ENCODE results near the gene NT5E.
"Not testable (repeated sequence)": the region's sequence is repeated elsewhere in the genome, so short reads cannot be mapped to it uniquely, and the experiment has no call there.

Gene NT5E

DNA sequence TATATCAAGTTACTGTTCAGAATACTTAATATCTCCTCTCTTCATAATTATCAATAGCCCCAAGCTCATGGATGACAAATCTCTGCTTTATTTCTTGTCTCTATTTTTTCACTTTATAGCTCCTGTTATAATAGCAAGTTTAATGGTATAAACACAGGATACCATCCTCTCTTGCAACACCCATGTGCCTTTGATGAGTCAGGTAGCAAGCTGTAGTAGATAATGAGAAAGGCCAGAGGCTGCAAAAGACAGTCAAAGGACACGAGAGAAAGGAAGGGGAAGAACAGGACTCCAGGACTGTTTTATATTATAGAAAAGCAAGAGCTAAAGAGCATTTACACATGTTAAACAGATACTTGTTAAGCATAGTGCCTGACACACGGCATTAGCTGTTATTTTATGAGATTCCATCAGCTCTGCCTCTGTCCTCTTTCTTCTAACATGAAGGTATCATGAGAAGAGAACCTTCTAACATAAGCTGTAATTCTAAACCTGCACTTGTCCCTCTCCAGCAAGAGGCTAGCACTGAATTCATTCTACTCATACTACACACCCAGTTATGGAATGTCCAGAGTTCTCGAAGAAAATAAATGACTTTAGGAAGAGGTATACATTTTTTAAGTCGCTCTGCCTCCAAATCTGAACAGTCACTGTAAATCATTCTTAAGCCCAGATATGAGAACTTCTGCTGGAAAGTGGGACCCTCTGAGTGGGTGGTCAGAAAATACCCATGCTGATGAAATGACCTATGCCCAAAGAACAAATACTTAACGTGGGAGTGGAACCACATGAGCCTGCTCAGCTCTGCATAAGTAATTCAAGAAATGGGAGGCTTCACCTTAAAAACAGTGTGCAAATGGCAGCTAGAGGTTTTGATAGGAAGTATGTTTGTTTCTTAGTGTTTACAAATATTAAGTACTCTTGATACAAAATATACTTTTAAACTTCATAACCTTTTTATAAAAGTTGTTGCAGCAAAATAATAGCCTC, 45.0 kb downstream of the NT5E start:
- DNase-seq, result no peak

GRCh38 chr6:85496009-85496579, 46.2 kb downstream of the NT5E start:
- DNase-seq, result no peak

DNA sequence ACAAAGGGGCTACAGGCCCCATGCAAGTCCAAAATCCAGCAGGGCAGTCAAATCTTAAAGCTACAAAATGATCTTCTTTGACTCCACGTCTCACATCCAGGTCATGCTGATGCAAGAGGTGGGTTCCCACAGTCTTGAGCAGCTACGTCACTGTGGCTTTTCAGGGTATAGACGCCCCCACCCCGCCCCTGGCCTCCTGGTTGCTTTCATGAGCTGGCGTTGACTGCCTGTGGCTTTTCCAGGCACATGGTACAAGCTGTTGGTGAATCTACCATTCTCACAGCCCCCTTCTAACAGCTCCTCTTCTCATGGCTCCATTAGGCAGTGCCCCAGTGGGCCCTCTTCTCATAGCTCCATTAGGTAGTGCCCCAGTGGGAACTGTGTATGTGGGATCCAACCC, 47.0 kb downstream of the NT5E start:
- no peak for DNase-seq

DNA sequence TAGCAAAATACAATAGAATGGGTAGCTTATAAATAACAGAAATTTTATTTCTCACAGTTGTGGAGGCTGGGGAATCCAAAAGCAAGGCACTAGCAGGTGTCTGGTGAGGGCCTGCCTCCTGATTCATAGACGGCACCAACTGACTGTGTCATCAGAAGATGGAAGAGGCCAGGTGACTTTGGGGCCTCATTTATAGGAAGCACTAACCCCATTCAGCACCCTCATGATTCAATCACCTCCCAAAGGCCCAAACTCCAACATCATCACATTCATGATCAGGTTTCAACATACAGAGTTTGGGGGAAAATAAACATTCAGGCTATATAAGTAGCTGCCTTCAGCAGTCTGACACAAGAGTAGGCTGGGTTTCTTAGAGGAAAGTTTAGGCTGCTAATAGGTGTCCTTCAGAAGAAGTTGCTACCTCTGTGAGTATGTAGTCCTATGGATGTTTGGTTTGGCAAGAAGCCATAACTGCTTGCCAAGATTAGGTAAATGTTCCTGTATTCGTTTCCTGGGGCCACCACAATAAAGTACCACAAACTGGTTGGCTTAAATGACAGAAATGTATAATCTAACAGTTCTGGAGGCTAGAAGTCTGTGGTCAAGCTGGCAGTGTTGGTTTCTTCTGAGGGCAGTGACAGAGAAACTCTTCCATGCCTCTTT, 48.8 kb downstream of the NT5E start:
- DNase-seq, result no peak

- no peak for DNase-seq
Observed at GRCh38 chr6:85506441-85507093, 56.7 kb downstream of the NT5E start.

DNA sequence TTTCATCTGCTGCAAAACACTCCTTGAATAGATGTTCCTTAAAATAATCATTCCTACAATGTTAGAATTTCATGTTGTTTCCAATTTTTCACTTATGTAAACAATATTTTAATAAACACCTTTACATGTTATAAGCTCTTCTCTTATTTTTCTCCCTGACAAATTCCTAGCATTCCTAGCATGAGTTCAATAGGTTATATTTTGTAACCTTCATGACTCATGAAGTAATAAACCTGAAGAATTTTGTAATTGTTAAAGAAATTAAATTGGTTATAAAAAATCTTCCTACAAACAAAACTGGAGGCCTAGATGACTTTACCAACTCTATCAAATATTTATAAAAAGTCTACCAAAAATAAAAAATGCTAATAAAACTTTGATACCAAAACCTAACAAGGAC, 66.3 kb downstream of the NT5E start:
- DNase-seq, result no peak

DNA sequence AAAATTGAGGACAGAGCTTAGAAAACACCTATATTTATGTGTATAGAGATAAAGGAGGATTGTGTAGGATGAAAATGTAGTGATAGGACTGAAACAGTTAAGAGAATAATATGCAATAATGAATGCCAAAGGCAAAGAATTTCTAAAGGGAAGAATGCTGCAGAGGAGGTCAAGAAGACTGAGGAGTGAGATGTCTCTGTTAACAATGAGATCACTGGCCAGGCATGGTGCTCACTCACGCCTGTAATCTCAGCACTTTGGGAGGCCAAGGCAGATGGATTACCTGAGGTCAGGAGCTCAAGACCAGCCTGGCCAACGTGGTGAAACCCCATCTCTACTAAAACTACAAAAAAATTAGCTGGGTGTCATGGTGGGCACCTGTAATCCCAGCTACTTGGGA, 74.4 kb downstream of the NT5E start:
- not testable (repeated sequence) for DNase-seq

DNA sequence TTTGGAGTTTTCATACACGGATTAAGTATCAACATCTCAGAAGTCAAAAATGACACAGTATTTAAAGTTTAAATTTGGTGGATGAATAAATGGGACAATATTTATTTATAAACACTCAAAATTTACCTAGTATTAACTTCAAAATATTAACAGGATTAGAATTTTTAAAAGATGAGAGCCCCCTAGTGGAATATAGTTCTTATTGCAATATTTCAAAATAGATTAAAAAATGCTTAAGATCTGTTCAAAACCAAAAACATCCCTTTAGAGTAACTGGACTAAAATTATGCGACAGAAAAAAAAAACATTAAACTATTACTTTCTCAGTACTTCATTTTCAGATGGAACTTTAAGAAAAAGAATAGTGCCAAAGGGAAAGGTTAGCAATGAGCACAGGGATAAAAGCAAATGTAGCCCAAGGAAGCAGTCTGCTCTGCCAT, 87.2 kb downstream of the NT5E start:
- no peak for DNase-seq

- DNase-seq, result no peak
Observed at GRCh38 chr6:85544776-85545175, 94.9 kb downstream of the NT5E start.
